Testis (tissue), 2 donors: ENCODE results near the gene GSAP.

Experiments used
- POLR2A ChIP-seq: fragments of 450-650 bp; IDR thresholded peaks from one replicate; pipeline ENCODE4 v1.6.1; 2017; ENCODE audit warnings: antibody characterized with exemption, mild to moderate bottlenecking, moderate library complexity
- TF ChIP-seq, protein P1 (sequence below), 3 experiments: fragments of 450-650 bp in 2 of 3; fragments of 200-600 bp in 1 of 3; sonication (generic) in 1 of 3; IDR thresholded peaks; one replicate each; pipeline ENCODE4 v1.5.1; 2016 to 2019; ENCODE audit warnings: antibody characterized with exemption in 3 of 3, mild to moderate bottlenecking in 2 of 3, moderate library complexity in 1 of 3

- TF ChIP-seq, protein P1, sequence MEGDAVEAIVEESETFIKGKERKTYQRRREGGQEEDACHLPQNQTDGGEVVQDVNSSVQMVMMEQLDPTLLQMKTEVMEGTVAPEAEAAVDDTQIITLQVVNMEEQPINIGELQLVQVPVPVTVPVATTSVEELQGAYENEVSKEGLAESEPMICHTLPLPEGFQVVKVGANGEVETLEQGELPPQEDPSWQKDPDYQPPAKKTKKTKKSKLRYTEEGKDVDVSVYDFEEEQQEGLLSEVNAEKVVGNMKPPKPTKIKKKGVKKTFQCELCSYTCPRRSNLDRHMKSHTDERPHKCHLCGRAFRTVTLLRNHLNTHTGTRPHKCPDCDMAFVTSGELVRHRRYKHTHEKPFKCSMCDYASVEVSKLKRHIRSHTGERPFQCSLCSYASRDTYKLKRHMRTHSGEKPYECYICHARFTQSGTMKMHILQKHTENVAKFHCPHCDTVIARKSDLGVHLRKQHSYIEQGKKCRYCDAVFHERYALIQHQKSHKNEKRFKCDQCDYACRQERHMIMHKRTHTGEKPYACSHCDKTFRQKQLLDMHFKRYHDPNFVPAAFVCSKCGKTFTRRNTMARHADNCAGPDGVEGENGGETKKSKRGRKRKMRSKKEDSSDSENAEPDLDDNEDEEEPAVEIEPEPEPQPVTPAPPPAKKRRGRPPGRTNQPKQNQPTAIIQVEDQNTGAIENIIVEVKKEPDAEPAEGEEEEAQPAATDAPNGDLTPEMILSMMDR (IDR thresholded peaks at IDR 0.05) = no peak
- TF ChIP-seq POLR2A = no peak
These were observed 56.5 kb downstream of the GSAP start for GRCh38 chr7:77359599-77359998.
